NOMO-1 (cell line): ENCODE data around the gene AMT.

Experiments used
- DNase-seq, 2 experiments: peaks; one replicate each; lab custom pipeline; 2025; ENCODE audit not compliant: unreplicated experiment in 2 of 2; lab: John Stamatoyannopoulos, UW

The AMT gene

GRCh38 chr3:49422379-49423248, at the start of gene AMT:
TSS of gene AMT (minus strand) at chr3:49422473. CDS start at chr3:49422450, 23 bp downstream.
- DNase-seq, result no peak

GRCh38 chr3:49470714-49471420, 48.6 kb upstream of the AMT start:
- DNase-seq, result peak; percentile 4 to 45

- DNase-seq, result peak; percentile 95 to 99
Measured at GRCh38 chr3:49469936-49470713, 47.9 kb upstream of the AMT start, which contains the start of gene DAG1. TSS of gene DAG1 (plus strand) at chr3:49470267. CDS start at chr3:49510535, 40,268 bp downstream.

GRCh38 chr3:49469037-49469935, 47.0 kb upstream of the AMT start:
- peak in 1 of 2 experiments; percentile 86 for DNase-seq

- DNase-seq, result no peak
Measured at GRCh38 chr3:49466085-49466484, 43.8 kb upstream of the AMT start.

- DNase-seq, result peak in 1 of 2 experiments; percentile 1
Measured at GRCh38 chr3:49465270-49466034, 43.2 kb upstream of the AMT start.

GRCh38 chr3:49462222-49462621, 39.9 kb upstream of the AMT start:
- DNase-seq, result no peak

GRCh38 chr3:49461443-49462171, 39.3 kb upstream of the AMT start:
- no peak for DNase-seq

GRCh38 chr3:49460956-49461355, 38.7 kb upstream of the AMT start:
- no peak for DNase-seq

- no peak for DNase-seq
Measured at GRCh38 chr3:49460188-49460890, 38.1 kb upstream of the AMT start.

- no peak for DNase-seq
Measured at GRCh38 chr3:49456466-49456865, 34.2 kb upstream of the AMT start.

- DNase-seq, result no peak
Measured at GRCh38 chr3:49454898-49455681, 32.8 kb upstream of the AMT start.

GRCh38 chr3:49454458-49454857, 32.2 kb upstream of the AMT start:
- DNase-seq, result no peak

- DNase-seq, result no peak
Measured at GRCh38 chr3:49453621-49454020, 31.3 kb upstream of the AMT start.

- no peak for DNase-seq
Measured at GRCh38 chr3:49445391-49445790, 23.1 kb upstream of the AMT start.

- no peak for DNase-seq
Measured at GRCh38 chr3:49434731-49435130, 12.5 kb upstream of the AMT start.

- DNase-seq, result peak; percentile 30 to 48
Measured at GRCh38 chr3:49428752-49429080, 6.4 kb upstream of the AMT start.
